Tibial nerve (tissue), 3 donors: ENCODE measurements around the gene HDGFL2.

Source experiments
- CTCF ChIP-seq, 5 experiments: fragments of 200-600 bp in 3 of 5; fragments of 450-650 bp in 2 of 5; sonication (generic) in 3 of 5; IDR thresholded peaks; one replicate each; pipeline ENCODE4 v1.5.1; 2016 to 2019; ENCODE audit warnings: antibody characterized with exemption in 5 of 5, mild to moderate bottlenecking in 3 of 5, moderate library complexity in 2 of 5
- POLR2A ChIP-seq, 2 donors: fragments of 450-650 bp; IDR thresholded peaks; one replicate each; pipeline ENCODE4 v1.6.1; 2017; ENCODE audit warnings: antibody characterized with exemption in 2 of 2, mild to moderate bottlenecking in 2 of 2, moderate library complexity in 2 of 2

GRCh38 chr19:4488496-4488895 is 16.4 kb downstream of the HDGFL2 start:
- no peak for TF ChIP-seq CTCF (IDR thresholded peaks at IDR 0.05)
- no peak for TF ChIP-seq POLR2A (IDR thresholded peaks at IDR 0.05)
